Progenitor cell of endocrine pancreas (in vitro differentiated cells): ENCODE data around the gene C1QTNF6. TPM values are rescaled to one million over a fixed set of nuclear protein-coding genes. Genes with fewer than 3 reads are reported as not detected.

Experiments
- DNase-seq: peaks from one replicate; pipeline ENCODE4 v3.0.0; 2021; ENCODE audit warnings: low spot score; ENCODE audit not compliant: unreplicated experiment
- H3K27ac Mint-ChIP-seq: 2 replicates; pipeline ENCODE4 v1.8.0; 2021; ENCODE audit warnings: mild to moderate bottlenecking, moderate library complexity, mixed read lengths
- H3K27me3 Mint-ChIP-seq: 2 replicates; pipeline ENCODE4 v1.8.0; 2021; ENCODE audit warnings: mixed read lengths
- H3K36me3 Mint-ChIP-seq: 2 replicates; pipeline ENCODE4 v1.8.0; 2022; ENCODE audit warnings: mixed read lengths; ENCODE audit not compliant: insufficient read depth
- H3K4me1 Mint-ChIP-seq: 2 replicates; pipeline ENCODE4 v1.8.0; 2021; ENCODE audit warnings: low read depth, mixed read lengths
- H3K4me3 Mint-ChIP-seq: 2 replicates; pipeline ENCODE4 v1.8.0; 2021; ENCODE audit warnings: low read depth, mild to moderate bottlenecking, moderate library complexity, mixed read lengths
- H3K9me3 Mint-ChIP-seq: 2 replicates; pipeline ENCODE4 v1.8.0; 2021; ENCODE audit warnings: low read depth, mixed read lengths
- CTCF ChIP-seq: fragments of 200-600 bp; sonication (generic); IDR thresholded peaks from one replicate; pipeline ENCODE4 v1.5.0; 2021; ENCODE audit warnings: antibody characterized with exemption, mild to moderate bottlenecking; ENCODE audit not compliant: unreplicated experiment
- total RNA-seq: library from RNA; stranded (reverse); gene quantifications from 2 replicates; pipeline ENCODE4 v1.2.1, GENCODE V29; 2021

Gene C1QTNF6
- total RNA-seq, 1 donor from 2014 or later, result 14.5 TPM

GRCh38 chr22:37163096-37163489 lies 25.0 kb downstream of the C1QTNF6 start:
- Mint-ChIP-seq H3K27me3 (peaks cover 21% of the 10 kb centered on the region), H3K9me3 (no peaks in the 10 kb centered on the region), H3K4me3 (no peak overlapping the region), H3K27ac (no peak overlapping the region), H3K4me1 (peaks cover 10% of the 10 kb centered on the region), H3K36me3 (no peaks in the 10 kb centered on the region)
- TF ChIP-seq CTCF, result no peak
- DNase-seq, result no peak

- H3K4me3 Mint-ChIP-seq, result no peak overlapping the region
- peaks cover 24% of the 10 kb centered on the region for H3K27me3 Mint-ChIP-seq
- no peaks in the 10 kb centered on the region for H3K36me3 Mint-ChIP-seq
- DNase-seq, result no peak
- peaks cover 4% of the 10 kb centered on the region for H3K4me1 Mint-ChIP-seq
- no peak for TF ChIP-seq CTCF
- H3K27ac Mint-ChIP-seq, result no peak overlapping the region
- H3K9me3 Mint-ChIP-seq, result no peaks in the 10 kb centered on the region
Observed at GRCh38 chr22:37162221-37163095, 25.6 kb downstream of the C1QTNF6 start.

- DNase-seq, result no peak
- peaks cover 2% of the 10 kb centered on the region for H3K4me1 Mint-ChIP-seq
Observed at GRCh38 chr22:37161443-37161842, 26.6 kb downstream of the C1QTNF6 start.

GRCh38 chr22:37160027-37160426 lies 28.0 kb downstream of the C1QTNF6 start:
- Mint-ChIP-seq H3K27ac (no peak overlapping the region), H3K9me3 (no peaks in the 10 kb centered on the region), H3K4me1 (no peaks in the 10 kb centered on the region), H3K4me3 (no peak overlapping the region), H3K36me3 (no peaks in the 10 kb centered on the region), H3K27me3 (peaks cover 34% of the 10 kb centered on the region)
- DNase-seq, result no peak
- TF ChIP-seq CTCF, result no peak

More at GRCh38 chr22:37161443-37161842, 26.6 kb downstream of the C1QTNF6 start:
- Mint-ChIP-seq H3K27me3 (peaks cover 24% of the 10 kb centered on the region), H3K36me3 (no peaks in the 10 kb centered on the region), H3K9me3 (no peaks in the 10 kb centered on the region), H3K4me3 (no peak overlapping the region), H3K27ac (no peak overlapping the region)
- no peak for TF ChIP-seq CTCF

GRCh38 chr22:37158963-37159290 lies 29.1 kb downstream of the C1QTNF6 start:
- no peaks in the 10 kb centered on the region for H3K9me3 Mint-ChIP-seq
- no peak overlapping the region for H3K27ac Mint-ChIP-seq
- no peaks in the 10 kb centered on the region for H3K4me1 Mint-ChIP-seq
- no peak for DNase-seq
- no peak overlapping the region for H3K4me3 Mint-ChIP-seq
- peaks cover 34% of the 10 kb centered on the region for H3K27me3 Mint-ChIP-seq
- H3K36me3 Mint-ChIP-seq, result no peaks in the 10 kb centered on the region
- TF ChIP-seq CTCF, result no peak
